Loucy (cell line): ENCODE measurements around the gene LAMA4.

Experiments
- EZH2phosphoT487 ChIP-seq: fragments of 200-600 bp; IDR thresholded peaks from 2 replicates; pipeline ENCODE4 v1.6.1; 2018; ENCODE audit warnings: antibody characterized with exemption, mild to moderate bottlenecking, moderate library complexity, borderline replicate concordance
- TF ChIP-seq, protein P1 (sequence below): fragments of 200-600 bp; sonication (generic); conservative IDR thresholded peaks from 2 replicates; pipeline ENCODE4 v1.5.1; 2014; ENCODE audit warnings: mild to moderate bottlenecking, antibody characterized with exemption, low read length

DNA sequence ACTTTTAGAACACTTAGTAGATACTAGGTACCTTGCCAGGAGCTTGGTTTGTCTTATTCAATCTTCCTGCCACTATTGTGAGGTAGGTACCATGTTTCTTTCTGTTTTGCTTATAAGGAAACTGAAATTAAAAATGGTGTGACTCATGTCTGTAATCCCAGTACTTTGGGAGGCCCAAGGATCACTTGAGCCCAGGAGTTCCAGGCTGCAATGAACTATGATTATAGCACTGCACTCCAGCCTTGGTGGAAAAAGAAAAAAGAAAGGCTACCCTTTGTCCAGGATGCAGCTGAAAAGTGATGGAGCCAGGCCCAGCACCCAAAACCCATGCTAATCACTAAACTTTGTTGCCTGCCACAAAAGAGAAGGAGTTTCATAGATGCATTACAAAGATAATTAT is 34.1 kb upstream of the LAMA4 start:
- TF ChIP-seq, protein P1, sequence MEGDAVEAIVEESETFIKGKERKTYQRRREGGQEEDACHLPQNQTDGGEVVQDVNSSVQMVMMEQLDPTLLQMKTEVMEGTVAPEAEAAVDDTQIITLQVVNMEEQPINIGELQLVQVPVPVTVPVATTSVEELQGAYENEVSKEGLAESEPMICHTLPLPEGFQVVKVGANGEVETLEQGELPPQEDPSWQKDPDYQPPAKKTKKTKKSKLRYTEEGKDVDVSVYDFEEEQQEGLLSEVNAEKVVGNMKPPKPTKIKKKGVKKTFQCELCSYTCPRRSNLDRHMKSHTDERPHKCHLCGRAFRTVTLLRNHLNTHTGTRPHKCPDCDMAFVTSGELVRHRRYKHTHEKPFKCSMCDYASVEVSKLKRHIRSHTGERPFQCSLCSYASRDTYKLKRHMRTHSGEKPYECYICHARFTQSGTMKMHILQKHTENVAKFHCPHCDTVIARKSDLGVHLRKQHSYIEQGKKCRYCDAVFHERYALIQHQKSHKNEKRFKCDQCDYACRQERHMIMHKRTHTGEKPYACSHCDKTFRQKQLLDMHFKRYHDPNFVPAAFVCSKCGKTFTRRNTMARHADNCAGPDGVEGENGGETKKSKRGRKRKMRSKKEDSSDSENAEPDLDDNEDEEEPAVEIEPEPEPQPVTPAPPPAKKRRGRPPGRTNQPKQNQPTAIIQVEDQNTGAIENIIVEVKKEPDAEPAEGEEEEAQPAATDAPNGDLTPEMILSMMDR = no peak
- TF ChIP-seq EZH2phosphoT487 = no peak
